GM12891 (cell line): ENCODE data around the gene NDP.
"Not testable (repeated sequence)": the region's sequence is repeated elsewhere in the genome, so short reads cannot be mapped to it uniquely, and the experiment has no call there.

Experiments
- DNase-seq: peaks from one replicate; pipeline ENCODE4 v3.0.0; 2011; ENCODE audit warnings: low spot score; ENCODE audit not compliant: insufficient read length
- FAIRE-seq: peaks from 2 replicates; lab custom pipeline; 2011; peaks lifted over from hg19 to GRCh38; lab: Jason Lieb, UNC
- PAX5 ChIP-seq: IDR thresholded peaks from 2 replicates; pipeline ENCODE4 v1.6.1; 2011; ENCODE audit warnings: low read length, moderate library complexity, mild to moderate bottlenecking; ENCODE audit not compliant: insufficient read depth, severe bottlenecking
- POLR2A ChIP-seq: IDR thresholded peaks from 2 replicates; pipeline ENCODE4 v1.6.1; 2011; ENCODE audit warnings: low read depth, low read length, control low read depth
- POLR2AphosphoS5 ChIP-seq: IDR thresholded peaks from 2 replicates; pipeline ENCODE4 v1.6.1; 2011; ENCODE audit warnings: low read depth, low read length, control low read depth
- POU2F2 ChIP-seq: IDR thresholded peaks from 2 replicates; pipeline ENCODE4 v1.6.1; 2011; ENCODE audit warnings: low read depth, mild to moderate bottlenecking, control low read depth, low read length, moderate library complexity
- SPI1 ChIP-seq: IDR thresholded peaks from 2 replicates; pipeline ENCODE4 v1.6.1; 2011; ENCODE audit warnings: low read depth, low read length, control low read depth
- TAF1 ChIP-seq: IDR thresholded peaks from 2 replicates; pipeline ENCODE4 v1.6.1; 2011; ENCODE audit warnings: low read depth, low read length, control low read depth

The NDP gene

GRCh38 chrX:43961699-43962098 is 11.5 kb downstream of the NDP start:
- DNase-seq = no peak
- no peak for FAIRE-seq
- TF ChIP-seq POLR2AphosphoS5 (no peak), SPI1 (no peak), TAF1 (no peak), PAX5 (no peak), POU2F2 (no peak), POLR2A (no peak)

GRCh38 chrX:43958529-43958928 is 14.7 kb downstream of the NDP start:
- FAIRE-seq = no peak
- DNase-seq = no peak
- TF ChIP-seq POLR2A (no peak), SPI1 (no peak), POU2F2 (no peak), TAF1 (no peak), PAX5 (no peak)

GRCh38 chrX:43956034-43956433 is 17.2 kb downstream of the NDP start:
- TF ChIP-seq PAX5 = no peak
- TF ChIP-seq POLR2A = no peak
- TF ChIP-seq POLR2AphosphoS5 = no peak
- TF ChIP-seq SPI1 = no peak
- DNase-seq (no peak), FAIRE-seq (no peak)

- TF ChIP-seq POLR2A (no peak), TAF1 (no peak), POLR2AphosphoS5 (no peak), POU2F2 (no peak), PAX5 (no peak), SPI1 (no peak)
- DNase-seq = no peak
- no peak for FAIRE-seq
These were observed 20.0 kb downstream of the NDP start for GRCh38 chrX:43953218-43953617.

- DNase-seq (no peak), FAIRE-seq (no peak)
- TF ChIP-seq PAX5 = no peak
- no peak for TF ChIP-seq POU2F2
- TF ChIP-seq POLR2AphosphoS5 = no peak
- no peak for TF ChIP-seq TAF1
- TF ChIP-seq POLR2A = no peak
- TF ChIP-seq SPI1 = no peak
These were observed 23.5 kb downstream of the NDP start for GRCh38 chrX:43949669-43950068.

GRCh38 chrX:43940816-43941474 is 32.2 kb downstream of the NDP start:
- FAIRE-seq (no peak), DNase-seq (no peak)
- TF ChIP-seq POLR2AphosphoS5 = no peak
- no peak for TF ChIP-seq POLR2A
- no peak for TF ChIP-seq PAX5
- TF ChIP-seq TAF1 = no peak
- no peak for TF ChIP-seq POU2F2
- TF ChIP-seq SPI1 = no peak

GRCh38 chrX:43939187-43939926 is 33.8 kb downstream of the NDP start:
- TF ChIP-seq SPI1 = no peak
- no peak for TF ChIP-seq POU2F2
- no peak for TF ChIP-seq PAX5
- TF ChIP-seq POLR2AphosphoS5 = no peak
- no peak for TF ChIP-seq TAF1
- TF ChIP-seq POLR2A = no peak
- DNase-seq (no peak), FAIRE-seq (no peak)

GRCh38 chrX:43922032-43922431 is 51.2 kb downstream of the NDP start:
- not testable (repeated sequence) for FAIRE-seq

GRCh38 chrX:43910772-43911171 is 62.4 kb downstream of the NDP start:
- FAIRE-seq, DNase-seq: not testable (repeated sequence)

More at GRCh38 chrX:43922032-43922431, 51.2 kb downstream of the NDP start:
- DNase-seq = not testable (repeated sequence)

- no peak for DNase-seq
- no peak for FAIRE-seq
- TF ChIP-seq SPI1 (no peak), POLR2A (no peak), PAX5 (no peak), TAF1 (no peak), POU2F2 (no peak), POLR2AphosphoS5 (no peak)
These were observed 63.2 kb downstream of the NDP start for GRCh38 chrX:43910012-43910411.
